GM13976 (cell line): ENCODE measurements around the gene LINGO3.

Experiments
- DNase-seq: peaks from one replicate; pipeline ENCODE4 v3.0.0; 2012; ENCODE audit warnings: low spot score
- CTCF ChIP-seq: IDR thresholded peaks from 2 replicates; pipeline ENCODE4 v1.5.1; 2012; ENCODE audit warnings: borderline replicate concordance, mild to moderate bottlenecking; ENCODE audit not compliant: insufficient read depth; ENCODE audit errors: extremely low read depth, missing control alignments, control extremely low read depth
- in situ Hi-C: fragments of 300-500 bp; cut with MboI; formaldehyde crosslinking; loops from one replicate; pipeline ENCODE4 v1.12.0; 2022; ENCODE audit warnings: low sequenced_read_pairs, mixed read lengths, inconsistent platforms; ENCODE audit not compliant: unreplicated experiment

The LINGO3 gene

GRCh38 chr19:2326699-2327360, 18.9 kb upstream of the LINGO3 start:
- in situ Hi-C loops = no loop called here
- no peak for DNase-seq
- TF ChIP-seq CTCF = no peak

DNA sequence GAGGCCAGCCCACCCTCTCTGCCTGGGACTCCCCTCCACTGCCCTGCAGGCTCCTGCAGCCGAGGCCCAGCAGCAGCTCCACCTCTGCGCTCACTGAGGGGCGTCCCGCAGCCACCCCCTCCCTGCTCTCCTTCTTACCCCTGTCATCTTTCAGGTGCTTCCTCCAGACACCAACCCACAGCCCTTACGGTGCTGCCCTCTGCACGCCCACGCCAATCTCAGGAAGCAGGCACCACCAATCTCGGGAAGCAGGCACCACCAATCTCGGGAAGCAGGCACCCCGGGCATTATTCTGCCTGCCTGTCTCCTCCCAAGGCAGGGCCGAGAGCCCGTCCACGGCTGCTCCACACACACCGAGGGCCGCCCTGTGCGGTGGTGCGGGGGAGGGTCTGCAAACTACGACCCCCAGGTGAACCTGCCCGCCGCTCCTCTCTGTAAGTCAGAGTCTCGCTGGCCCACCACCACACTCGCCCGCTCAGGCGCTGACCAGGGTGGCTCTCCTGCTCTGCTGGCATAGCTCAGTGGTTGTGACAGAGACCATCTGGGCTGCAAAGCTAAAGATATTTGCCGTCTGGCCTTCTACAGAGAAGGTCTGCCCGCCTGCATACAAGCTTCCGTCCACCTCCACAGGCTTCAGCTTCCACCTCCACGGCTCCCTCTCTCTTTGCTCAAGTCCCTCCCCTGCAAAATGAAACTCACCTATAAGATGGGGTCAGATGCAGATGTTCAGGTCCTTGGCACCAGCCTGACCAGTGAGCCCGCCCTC, 17.5 kb upstream of the LINGO3 start:
- TF ChIP-seq CTCF = no peak
- in situ Hi-C loops = no loop called here
- no peak for DNase-seq

DNA sequence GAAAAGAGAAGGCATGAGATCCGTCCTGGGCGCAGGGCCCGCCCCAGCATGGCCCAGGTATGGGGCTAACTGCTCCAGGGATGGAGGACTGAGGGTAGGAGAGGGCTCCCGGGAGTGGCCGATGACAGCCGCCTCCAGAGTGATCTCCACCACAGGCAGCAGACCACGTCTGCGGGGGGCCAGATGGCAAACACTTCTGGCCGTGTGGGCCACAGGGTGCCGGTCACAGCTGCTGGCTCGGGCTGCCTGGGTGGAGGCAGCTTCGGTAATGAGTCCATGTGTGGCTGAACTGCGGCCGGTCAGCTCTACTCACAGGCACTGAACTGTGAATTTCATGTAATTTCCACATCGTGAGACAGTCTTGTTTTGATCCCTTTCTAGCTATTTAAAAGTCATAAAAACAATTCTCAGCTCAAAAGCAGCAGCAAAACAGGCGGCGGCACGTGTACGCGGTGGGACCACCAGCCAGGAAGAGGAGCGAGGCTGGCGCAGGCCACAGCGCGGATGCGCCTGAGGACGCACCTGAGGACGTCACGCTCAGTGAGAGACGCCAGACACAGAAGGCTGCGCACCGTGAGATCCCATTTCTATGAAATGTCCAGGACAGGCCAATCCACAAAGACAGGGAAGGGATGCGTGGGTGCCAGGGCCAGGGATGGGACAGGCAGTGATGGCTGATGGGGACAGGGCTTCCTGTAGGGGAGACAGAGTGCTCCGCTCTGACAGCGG, 16.4 kb upstream of the LINGO3 start:
- in situ Hi-C loops = no loop called here
- no peak for TF ChIP-seq CTCF
- DNase-seq = no peak

DNA sequence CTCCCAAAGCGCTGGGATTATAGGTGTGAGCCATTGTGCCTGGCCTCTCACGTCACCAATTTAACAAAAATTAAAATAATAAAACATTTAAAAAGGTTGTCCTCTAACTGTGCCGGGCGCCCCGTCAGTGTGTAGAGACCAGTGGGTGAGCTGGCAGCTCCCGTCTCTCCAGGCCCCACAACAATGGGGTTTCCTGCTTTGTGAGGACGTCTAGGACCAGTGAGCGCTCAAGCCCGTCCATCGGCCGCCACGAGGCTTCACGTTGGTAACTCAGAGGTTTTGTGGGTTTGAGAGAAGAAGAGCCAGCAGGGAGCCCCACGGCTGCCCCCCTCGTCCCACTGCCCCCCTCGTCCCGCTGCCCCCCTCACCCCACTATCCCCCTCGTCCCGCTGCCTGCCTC, 15.8 kb upstream of the LINGO3 start:
- in situ Hi-C loops = no loop called here
- DNase-seq = no peak
- TF ChIP-seq CTCF = no peak

DNA sequence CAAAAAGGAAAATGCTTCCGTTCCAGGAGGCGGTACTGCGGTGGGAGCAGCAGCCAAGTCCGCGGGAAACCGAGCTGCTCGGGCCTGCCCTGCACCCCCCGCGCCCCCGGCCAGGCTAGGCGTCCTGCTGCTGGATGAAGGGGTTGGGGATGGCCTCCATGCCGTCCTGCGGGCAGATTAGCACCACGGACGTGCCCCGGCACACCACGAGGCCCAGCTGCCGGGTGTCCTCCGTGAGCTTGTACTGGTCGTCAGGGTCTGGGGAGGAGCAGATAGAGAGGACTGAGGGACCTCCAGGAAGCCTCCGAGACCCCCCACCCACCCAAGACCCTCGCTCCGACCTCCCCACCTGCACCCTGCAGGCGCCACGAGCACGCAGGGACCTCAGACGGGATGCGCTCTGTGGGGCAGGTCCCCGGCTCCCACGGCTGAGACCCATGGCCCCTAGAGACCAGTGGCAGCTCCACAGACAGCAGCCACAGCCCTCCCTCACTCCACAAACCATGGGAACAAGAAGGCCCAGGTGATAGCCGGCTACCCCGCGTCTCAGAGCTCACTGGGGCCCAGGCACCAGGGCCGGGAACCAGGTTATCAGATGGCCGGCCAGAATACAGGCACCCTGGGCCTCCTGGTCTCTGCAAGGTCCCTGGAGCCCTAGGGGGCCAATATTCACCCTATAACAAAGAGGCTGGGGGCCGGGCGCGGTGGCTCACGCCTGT, 13.8 kb upstream of the LINGO3 start:
- no peak for TF ChIP-seq CTCF
- DNase-seq = no peak
- in situ Hi-C loops = no loop called here

- in situ Hi-C loops = no loop called here
- no peak for DNase-seq
Observed at GRCh38 chr19:2320939-2321338, 13.0 kb upstream of the LINGO3 start.

More at GRCh38 chr19:2320939-2321338, 13.0 kb upstream of the LINGO3 start:
- no peak for TF ChIP-seq CTCF
